Measurements from ENCODE around the gene GABRG3. TPM values are rescaled to one million over a fixed set of nuclear protein-coding genes. Genes with fewer than 3 reads are reported as not detected.
"Not testable (repeated sequence)": the region's sequence is repeated elsewhere in the genome, so short reads cannot be mapped to it uniquely, and the experiment has no call there.

The GABRG3 gene
- total and polyA plus RNA-seq, 2 experiments from 2014 or later, result 0.15 to 0.43 TPM

GRCh38 chr15:27182561-27183110, 211.7 kb downstream of the GABRG3 start:
- no peaks in the 10 kb centered on the region for H3K4me1 ChIP-seq (ENCODE audit: insufficient read depth)
- 87% methylated on average over 13 of the region's 13 CpGs for WGBS (ENCODE audit: low lambda C conversion rate, missing lambda C conversion rate)
- no peaks in the 10 kb centered on the region for H3K9me2 ChIP-seq (replicated peaks; ENCODE audit: insufficient read depth)
- TF ChIP-seq EZH2phosphoT487 (IDR thresholded peaks at IDR 0.05; ENCODE audit: low read depth, severe bottlenecking, unreplicated experiment) (no peak), EZH2 (IDR thresholded peaks at IDR 0.05; ENCODE audit: borderline replicate concordance) (no peak)
- TF ChIP-seq, protein P1, sequence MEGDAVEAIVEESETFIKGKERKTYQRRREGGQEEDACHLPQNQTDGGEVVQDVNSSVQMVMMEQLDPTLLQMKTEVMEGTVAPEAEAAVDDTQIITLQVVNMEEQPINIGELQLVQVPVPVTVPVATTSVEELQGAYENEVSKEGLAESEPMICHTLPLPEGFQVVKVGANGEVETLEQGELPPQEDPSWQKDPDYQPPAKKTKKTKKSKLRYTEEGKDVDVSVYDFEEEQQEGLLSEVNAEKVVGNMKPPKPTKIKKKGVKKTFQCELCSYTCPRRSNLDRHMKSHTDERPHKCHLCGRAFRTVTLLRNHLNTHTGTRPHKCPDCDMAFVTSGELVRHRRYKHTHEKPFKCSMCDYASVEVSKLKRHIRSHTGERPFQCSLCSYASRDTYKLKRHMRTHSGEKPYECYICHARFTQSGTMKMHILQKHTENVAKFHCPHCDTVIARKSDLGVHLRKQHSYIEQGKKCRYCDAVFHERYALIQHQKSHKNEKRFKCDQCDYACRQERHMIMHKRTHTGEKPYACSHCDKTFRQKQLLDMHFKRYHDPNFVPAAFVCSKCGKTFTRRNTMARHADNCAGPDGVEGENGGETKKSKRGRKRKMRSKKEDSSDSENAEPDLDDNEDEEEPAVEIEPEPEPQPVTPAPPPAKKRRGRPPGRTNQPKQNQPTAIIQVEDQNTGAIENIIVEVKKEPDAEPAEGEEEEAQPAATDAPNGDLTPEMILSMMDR (IDR thresholded peaks at IDR 0.05; ENCODE audit: poor library complexity), result no peak
- DNase-seq (ENCODE audit: low spot score), result no peak
- no peak overlapping the region for H3K27ac ChIP-seq
- H3K4me2 ChIP-seq, result no peak overlapping the region
- no peaks in the 10 kb centered on the region for H3K36me3 ChIP-seq (replicated peaks; ENCODE audit: insufficient read depth, low read depth)
- H3K4me3 ChIP-seq, result no peak overlapping the region
- H3K27me3 ChIP-seq, result no peaks in the 10 kb centered on the region
- H3K79me2 ChIP-seq, result no peaks in the 10 kb centered on the region
- no peak overlapping the region for H2AFZ ChIP-seq
- H3K9me3 ChIP-seq (ENCODE audit: low read depth), result no peaks in the 10 kb centered on the region
- H4K20me1 ChIP-seq (ENCODE audit: insufficient read depth, poor library complexity, severe bottlenecking), result no peaks in the 10 kb centered on the region

GRCh38 chr15:27183201-27183600, 212.2 kb downstream of the GABRG3 start:
- H3K4me2 ChIP-seq, result no peak overlapping the region
- no peaks in the 10 kb centered on the region for H4K20me1 ChIP-seq (ENCODE audit: insufficient read depth, poor library complexity, severe bottlenecking)
- no peak overlapping the region for H3K27ac ChIP-seq
- H2AFZ ChIP-seq, result no peak overlapping the region
- no peak overlapping the region for H3K4me3 ChIP-seq
- 90% methylated on average over 4 of the region's 4 CpGs for WGBS (ENCODE audit: low lambda C conversion rate, missing lambda C conversion rate)
- no peak for TF ChIP-seq EZH2phosphoT487 (IDR thresholded peaks at IDR 0.05; ENCODE audit: low read depth, severe bottlenecking, unreplicated experiment)
- TF ChIP-seq, protein P1 (IDR thresholded peaks at IDR 0.05; ENCODE audit: poor library complexity), result no peak
- no peak for TF ChIP-seq EZH2 (IDR thresholded peaks at IDR 0.05; ENCODE audit: borderline replicate concordance)
- H3K4me1 ChIP-seq (ENCODE audit: insufficient read depth), result no peaks in the 10 kb centered on the region
- H3K27me3 ChIP-seq, result no peaks in the 10 kb centered on the region
- no peak for DNase-seq (ENCODE audit: low spot score)
- no peaks in the 10 kb centered on the region for H3K79me2 ChIP-seq
- no peaks in the 10 kb centered on the region for H3K9me3 ChIP-seq (ENCODE audit: low read depth)
- H3K9me2 ChIP-seq (replicated peaks; ENCODE audit: insufficient read depth), result no peaks in the 10 kb centered on the region
- H3K36me3 ChIP-seq (replicated peaks; ENCODE audit: insufficient read depth, low read depth), result no peaks in the 10 kb centered on the region

GRCh38 chr15:27191515-27191914, 220.5 kb downstream of the GABRG3 start:
- not testable (repeated sequence) for H3K27ac ChIP-seq; DNase-seq (ENCODE audit: low spot score); H3K4me1 ChIP-seq (ENCODE audit: insufficient read depth); H3K4me3 ChIP-seq; H3K4me2 ChIP-seq; H3K9me2 ChIP-seq (replicated peaks; ENCODE audit: insufficient read depth); H3K36me3 ChIP-seq (replicated peaks; ENCODE audit: insufficient read depth, low read depth); H2AFZ ChIP-seq; H3K79me2 ChIP-seq; H3K27me3 ChIP-seq; H4K20me1 ChIP-seq (ENCODE audit: insufficient read depth, poor library complexity, severe bottlenecking); H3K9me3 ChIP-seq (ENCODE audit: low read depth)
- WGBS (ENCODE audit: low lambda C conversion rate, missing lambda C conversion rate), result 80% methylated on average over 4 of the region's 4 CpGs

DNA sequence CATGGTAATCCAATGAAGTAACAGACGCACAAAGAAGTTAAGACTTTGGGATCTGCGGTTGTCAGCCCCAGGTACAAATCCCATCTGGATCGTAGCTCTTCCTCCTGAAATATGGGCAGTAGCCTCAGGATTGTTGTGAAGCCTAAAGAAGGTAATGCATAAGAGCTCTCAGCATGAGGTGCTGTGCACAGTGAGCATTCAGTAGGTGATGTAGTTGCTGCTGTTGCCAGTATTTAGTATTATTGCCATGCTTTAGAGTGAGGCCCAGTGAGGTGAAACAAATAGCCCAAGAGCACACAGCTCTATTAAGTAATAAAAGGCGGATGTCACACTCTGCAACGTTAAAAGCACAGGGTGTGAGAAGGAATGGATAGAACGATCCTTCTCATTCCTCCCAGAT, 225.7 kb downstream of the GABRG3 start:
- no peaks in the 10 kb centered on the region for H3K9me3 ChIP-seq (ENCODE audit: low read depth)

More for the DNA sequence above, 225.7 kb downstream of the GABRG3 start:
- no peaks in the 10 kb centered on the region for H3K27me3 ChIP-seq
- DNase-seq (ENCODE audit: low spot score), result no peak
- TF ChIP-seq EZH2phosphoT487 (IDR thresholded peaks at IDR 0.05; ENCODE audit: low read depth, severe bottlenecking, unreplicated experiment), result no peak
- TF ChIP-seq, protein P1 (IDR thresholded peaks at IDR 0.05; ENCODE audit: poor library complexity), result no peak
- no peak for TF ChIP-seq EZH2 (IDR thresholded peaks at IDR 0.05; ENCODE audit: borderline replicate concordance)
- WGBS (ENCODE audit: low lambda C conversion rate, missing lambda C conversion rate), result 82% methylated on average over 6 of the region's 6 CpGs
- H3K4me3 ChIP-seq, result no peak overlapping the region
- H3K79me2 ChIP-seq, result no peaks in the 10 kb centered on the region
- no peak overlapping the region for H2AFZ ChIP-seq
- no peak overlapping the region for H3K4me2 ChIP-seq
- H3K9me2 ChIP-seq (replicated peaks; ENCODE audit: insufficient read depth), result no peaks in the 10 kb centered on the region
- H3K4me1 ChIP-seq (ENCODE audit: insufficient read depth), result no peaks in the 10 kb centered on the region
- H4K20me1 ChIP-seq (ENCODE audit: insufficient read depth, poor library complexity, severe bottlenecking), result no peaks in the 10 kb centered on the region
- H3K27ac ChIP-seq, result no peak overlapping the region
- no peaks in the 10 kb centered on the region for H3K36me3 ChIP-seq (replicated peaks; ENCODE audit: insufficient read depth, low read depth)
